Measurements from ENCODE around the gene FCGR2B.
A peak's percentile ranks its signal among the peaks of the same experiment; 100 is the strongest.
"Not testable (repeated sequence)": the region's sequence is repeated elsewhere in the genome, so short reads cannot be mapped to it uniquely, and the experiment has no call there.

Gene FCGR2B

DNA sequence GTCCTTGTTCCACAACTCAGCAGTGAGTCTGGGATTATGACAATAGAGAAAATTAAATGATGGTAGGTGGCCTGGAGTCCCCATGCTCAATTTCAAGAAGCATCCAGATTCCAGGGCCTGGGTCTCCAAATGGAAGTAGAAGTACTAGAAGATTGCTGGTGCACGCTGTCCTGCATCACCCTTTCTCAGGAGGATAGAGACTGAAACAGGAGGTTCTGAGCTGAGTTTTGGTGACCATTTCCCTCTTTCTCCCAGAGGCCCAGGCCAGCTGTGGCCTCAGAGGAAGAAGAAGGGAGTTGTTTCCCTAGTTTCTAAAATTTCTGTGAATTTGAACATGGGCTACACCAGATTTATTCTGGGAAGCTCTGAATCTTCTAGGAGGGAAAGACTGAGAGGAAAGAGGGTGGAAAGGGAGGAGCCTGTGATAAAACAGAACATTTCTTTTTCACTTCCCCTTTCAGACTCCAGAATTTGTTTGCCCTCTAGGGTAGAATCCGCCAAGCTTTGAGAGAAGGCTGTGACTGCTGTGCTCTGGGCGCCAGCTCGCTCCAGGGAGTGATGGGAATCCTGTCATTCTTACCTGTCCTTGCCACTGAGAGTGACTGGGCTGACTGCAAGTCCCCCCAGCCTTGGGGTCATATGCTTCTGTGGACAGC lies at the start of gene FCGR2B:
Gene FCGR2B, plus strand, starts transcription at position 460 of the 656 bp plus-strand sequence. Its CDS starts 99 bp downstream, at position 559.
- not testable (repeated sequence) for DNase-seq

DNA sequence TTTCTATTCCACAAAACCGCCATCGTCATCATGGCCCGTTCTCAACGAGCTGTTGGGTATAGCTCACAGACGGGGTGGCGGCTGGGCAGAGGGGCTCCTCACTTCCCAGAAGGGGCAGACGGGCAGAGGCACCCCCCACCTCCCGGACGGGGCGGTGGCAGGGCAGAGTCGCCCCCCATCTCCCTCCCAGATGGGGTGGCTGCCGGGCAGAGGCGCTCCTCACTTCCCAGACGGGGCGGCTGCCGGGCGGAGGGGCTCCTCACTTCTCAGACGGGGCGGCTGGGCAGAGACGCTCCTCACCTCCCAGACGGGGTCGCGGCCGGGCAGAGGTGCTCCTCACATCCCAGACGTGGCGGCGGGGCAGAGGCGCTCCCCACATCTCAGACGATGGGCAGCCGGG lies 46.5 kb upstream of the FCGR2B start:
- DNase-seq = not testable (repeated sequence)

DNA sequence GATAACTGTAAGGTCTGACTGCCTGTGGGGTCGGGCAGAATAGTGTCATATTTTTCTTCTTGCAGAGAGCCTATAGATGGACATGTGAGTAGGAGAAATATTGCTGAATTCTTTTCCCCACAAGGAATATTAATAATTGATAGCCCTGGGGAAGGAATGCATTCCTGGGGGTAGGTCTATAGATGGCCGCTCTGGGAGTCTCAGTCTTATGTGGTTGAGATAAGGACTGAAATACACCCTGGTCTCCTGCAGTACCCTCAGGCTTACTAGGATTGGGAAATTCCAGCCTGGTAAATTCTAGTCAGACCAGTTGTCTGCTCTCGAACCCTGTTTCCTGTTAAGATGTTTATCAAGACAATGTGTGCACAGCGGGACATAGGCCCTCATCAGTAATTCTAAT lies 44.4 kb upstream of the FCGR2B start:
- not testable (repeated sequence) for DNase-seq

DNA sequence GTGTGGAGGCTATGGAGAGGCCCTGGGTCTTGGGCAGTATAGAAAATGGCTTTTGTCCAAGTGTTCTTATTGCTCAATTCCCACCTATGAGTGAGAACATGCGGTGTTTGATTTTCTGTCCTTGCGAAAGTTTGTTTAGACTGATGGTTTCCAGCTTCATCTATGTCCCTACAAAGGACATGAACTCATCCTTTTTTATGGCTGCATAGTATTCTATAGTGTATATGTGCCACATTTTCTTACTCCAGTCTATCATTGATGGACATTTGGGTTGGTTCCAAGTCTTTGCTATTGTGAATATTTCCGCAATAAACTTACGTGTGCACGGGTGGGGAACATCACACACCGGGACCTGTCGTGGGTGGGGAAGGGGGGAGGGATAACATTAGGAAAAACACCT lies 42.5 kb upstream of the FCGR2B start:
- DNase-seq = not testable (repeated sequence)

DNA sequence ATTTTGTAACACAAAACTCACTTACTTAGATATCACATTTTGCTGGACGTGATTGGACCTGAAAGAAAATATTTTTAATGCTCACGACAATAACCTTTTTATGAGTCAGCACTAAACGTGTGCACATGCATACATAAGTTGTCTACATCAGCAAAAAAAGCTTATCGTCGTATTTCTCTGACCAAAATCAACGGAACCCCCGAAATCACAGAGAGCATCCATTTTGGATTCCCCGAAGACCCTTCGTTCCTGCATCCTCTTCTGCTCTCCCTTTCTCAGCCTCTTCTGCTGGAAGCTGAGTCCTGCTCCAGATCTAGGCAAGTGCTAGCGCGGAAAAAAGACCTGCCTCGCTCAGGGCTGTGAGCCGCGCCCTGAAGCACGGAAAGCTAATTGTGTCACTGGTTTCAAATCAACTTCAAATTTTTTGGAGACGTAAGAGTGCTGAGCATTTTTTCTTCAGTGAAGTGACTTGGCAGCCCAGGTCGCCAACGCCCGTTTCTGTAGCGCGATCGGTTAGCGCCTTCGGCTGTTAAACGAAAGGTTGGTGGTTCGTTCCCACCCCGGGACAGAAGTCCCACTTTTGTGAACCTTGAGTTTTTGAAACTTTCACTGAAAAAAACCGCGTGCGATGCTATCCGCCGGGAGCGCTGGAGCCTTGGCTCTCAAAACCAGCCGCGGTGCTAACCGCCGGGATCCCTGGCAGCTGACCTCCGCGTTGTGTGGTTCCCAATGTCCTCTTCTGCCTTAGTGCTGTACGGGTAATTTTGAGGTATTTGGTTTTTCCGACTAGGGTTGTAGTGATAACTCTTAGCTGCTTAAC lies 41.6 kb upstream of the FCGR2B start:
- DNase-seq = peak; percentile 50

DNA sequence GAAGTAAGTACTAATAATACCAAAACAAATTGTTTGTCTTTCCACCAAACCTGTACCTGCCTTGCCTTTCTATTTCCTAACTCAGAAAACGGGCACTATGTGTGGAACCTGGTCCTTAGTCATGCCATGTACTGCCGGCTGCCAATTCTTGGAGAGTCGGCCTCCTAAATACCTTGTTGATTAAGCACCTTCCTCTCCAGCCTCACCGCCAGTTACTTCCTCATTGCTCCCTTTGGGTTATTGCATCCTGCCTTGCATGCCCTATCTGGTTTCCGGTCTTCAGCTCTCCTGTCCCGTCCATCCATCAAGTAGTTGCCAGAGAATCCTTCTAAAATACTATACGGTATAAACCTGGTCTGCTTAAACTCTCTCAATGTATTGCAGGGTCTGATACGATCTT lies 40.9 kb upstream of the FCGR2B start:
- DNase-seq = not testable (repeated sequence)

DNA sequence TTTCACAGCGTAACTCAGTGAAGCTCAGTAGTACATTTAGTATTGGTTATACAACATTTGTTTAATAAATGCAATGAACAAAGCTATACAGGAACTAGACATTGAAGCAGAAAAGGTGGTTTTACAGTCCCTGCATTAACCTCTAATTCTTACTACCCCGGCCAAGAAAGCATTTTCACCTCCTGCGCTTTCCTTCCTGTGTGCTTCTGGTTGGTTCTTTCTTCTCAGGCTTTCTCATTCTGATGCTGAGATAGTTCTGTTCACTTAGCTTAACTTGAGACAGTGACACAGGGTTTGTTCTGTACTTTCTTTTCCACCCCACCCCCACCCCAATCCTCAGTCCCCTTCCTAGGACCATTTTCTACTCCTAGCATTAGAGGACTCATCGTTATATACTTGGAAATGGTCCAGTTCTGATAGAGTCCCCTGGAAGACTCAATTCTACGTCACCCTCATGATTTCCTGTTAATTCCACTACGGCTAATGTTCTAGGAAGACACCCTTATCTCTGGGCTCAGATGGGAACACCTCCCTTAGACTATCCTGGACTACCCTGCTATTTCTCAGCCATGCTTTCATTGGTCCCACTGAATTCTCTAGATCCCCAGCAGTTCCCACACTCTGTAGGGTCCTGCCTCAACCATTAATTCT lies 39.4 kb upstream of the FCGR2B start:
- DNase-seq = not testable (repeated sequence)

DNA sequence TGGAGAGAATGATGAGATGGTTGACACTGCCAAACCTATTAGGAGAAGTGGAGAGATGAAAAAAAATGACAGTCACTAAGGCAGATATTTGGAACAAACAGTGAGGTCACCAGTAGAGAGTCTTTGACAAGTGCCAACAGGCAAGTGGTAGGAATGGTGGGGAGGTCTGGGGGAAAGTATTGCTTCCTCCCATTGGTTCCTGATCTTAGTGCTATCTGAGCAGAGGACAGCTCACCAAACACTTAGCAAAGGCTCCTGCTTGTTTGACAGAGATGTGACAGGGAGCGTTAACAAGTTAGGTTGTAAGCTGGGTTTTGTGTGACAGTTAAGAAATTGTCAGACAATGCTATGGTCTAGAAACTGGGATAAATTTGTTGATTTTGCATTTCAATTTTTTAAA lies 38.3 kb upstream of the FCGR2B start:
- not testable (repeated sequence) for DNase-seq

DNA sequence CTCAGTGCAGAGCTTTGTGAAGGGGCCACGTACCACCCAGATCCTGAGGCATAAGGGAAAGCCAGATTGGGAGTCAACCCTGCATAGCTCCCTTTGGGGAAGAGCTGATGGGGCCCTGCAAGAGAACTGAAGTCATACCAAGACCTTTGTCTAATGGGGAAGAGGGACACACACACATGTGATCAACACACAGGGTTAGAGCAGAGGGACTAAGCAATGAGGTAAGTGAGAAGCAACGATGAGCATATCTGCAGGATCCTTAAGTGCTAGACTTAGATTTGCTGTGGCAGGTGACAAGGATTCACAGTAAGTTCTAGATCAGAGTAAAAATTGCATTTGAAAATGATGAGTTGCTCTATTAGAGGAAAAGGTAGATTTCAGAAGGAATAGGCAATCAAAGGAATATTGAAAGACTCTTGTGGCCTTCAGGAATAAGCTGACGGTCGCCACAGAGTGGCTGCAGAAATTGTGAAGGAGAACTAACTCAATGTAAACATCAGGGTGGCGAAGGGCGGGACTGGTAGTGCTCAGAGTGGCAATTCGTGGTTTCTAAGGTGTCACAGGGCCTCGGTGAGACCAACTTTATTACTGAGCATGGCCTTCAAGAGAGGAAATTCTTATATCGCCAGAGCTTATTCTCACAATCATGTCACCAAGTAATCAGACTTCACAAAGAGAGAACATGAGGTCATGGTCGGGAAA lies 36.3 kb upstream of the FCGR2B start:
- not testable (repeated sequence) for DNase-seq

DNA sequence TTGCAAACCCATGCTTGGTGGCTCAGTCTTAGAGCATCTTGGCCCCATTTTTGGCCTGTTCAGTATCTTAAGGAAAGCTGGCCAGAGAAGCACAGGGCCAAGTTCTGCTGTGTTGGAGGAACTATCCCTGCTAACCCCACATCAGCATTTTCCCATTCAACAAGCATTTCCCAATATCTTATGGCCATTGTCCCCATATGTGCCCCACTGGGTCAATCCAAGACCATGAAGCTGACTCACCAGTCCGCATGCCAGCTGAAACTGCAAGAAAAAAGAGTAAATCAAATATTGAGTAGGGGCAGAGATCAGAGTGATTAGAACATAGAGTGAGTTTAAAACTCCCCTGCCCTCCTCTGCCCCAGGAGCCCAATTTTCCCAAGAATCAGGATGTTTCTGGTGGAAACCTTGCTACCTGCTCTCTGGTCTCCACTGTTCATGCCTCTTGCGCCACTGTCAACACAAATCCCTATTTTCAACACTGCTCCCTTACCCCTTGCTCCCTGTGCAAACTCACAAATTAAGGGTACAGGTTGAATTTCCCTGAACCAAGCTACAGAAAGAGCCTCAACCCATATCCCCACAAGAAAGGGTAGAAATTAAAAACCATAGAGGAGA lies 32.7 kb upstream of the FCGR2B start:
- not testable (repeated sequence) for DNase-seq

DNA sequence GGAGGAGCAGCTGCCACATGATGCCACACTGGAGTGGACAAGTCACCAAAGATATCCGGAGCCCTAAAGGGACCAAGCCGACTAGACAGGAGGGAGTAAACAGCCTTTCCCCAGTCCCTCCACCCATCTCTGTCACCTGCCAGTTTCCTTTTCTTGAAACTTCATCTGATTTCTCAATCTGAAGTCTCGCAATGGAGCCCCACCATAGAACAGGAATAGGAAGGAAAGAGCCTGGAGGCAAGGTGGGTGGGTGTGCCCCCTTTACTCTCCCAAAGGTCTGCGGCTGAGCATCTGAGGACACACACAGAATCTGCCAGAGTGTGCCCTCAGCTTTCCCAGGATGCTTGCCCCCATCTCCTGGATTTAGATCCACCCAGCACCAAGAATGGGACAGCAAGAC lies 31.9 kb upstream of the FCGR2B start, which contains the start of gene FCGR3B:
Gene FCGR3B, minus strand, starts transcription at position 101 of the 400 bp plus-strand sequence. Its CDS starts 82 bp downstream, at position 19.
- no peak for DNase-seq

DNA sequence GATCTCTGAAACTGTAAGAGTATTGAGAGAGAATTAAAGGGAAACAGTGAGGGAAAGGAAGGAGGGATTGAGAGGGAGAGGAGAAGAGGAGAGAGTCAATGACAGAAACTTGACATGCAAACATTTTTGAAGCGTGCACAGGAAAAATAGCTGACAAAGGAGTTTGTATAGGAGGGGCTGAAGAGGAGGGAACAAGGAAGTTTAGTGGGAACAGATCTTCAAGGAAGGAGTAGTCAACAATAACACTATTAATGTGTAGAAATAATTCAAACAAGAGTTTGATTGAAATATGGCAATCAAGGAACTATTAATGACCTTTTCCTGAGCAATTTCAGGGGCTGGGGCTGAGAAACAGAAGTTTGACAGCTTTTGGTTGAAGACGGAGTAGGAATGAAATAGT lies 27.9 kb upstream of the FCGR2B start:
- not testable (repeated sequence) for DNase-seq

DNA sequence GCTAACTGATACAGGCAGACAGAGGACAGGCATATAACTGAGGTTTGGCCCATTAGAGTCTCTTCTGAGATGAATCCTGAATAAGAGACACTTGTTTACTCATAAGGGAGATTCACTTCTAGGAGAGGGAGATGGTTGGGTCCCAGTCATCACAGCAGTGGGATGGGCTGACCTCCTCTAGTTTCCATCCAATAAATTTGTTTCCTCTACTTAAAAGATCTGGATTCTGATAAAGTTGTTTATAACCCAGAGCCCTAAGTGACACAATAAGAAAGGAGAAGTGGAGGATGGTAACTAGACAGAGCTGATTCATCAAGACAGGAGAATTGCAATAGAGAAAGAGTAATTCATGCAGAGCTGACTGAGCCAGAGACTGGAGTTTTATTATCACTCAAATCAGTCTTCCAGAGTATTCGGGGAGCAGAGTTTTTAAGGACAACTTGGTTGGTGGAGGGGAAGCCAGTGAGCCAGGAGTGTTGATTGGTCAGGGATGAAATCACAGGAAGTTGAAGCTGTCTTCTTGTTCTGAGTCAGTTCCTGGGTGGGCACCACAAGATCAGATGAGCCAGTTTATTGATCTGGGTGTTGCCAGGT lies 26.7 kb upstream of the FCGR2B start:
- DNase-seq = not testable (repeated sequence)

DNA sequence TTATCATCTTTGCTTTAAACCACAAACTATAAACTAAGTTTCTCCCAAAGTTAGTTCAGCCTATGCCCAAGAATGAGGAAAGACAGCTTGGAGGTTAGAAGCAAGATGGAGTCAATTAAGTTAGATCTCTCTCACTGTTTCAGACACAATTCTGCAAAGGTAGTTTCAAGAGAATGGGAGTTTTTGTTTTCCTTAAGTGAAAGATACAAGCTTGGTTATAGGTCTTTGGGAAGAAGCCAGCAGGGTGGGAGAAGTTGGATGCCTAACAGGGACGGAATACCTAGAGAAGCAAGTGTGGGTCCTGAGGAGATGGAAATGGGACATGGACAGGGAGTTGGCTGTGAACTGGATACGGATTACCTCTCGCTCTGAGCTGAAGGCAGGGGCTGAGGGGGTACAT lies 26.0 kb upstream of the FCGR2B start:
- not testable (repeated sequence) for DNase-seq

DNA sequence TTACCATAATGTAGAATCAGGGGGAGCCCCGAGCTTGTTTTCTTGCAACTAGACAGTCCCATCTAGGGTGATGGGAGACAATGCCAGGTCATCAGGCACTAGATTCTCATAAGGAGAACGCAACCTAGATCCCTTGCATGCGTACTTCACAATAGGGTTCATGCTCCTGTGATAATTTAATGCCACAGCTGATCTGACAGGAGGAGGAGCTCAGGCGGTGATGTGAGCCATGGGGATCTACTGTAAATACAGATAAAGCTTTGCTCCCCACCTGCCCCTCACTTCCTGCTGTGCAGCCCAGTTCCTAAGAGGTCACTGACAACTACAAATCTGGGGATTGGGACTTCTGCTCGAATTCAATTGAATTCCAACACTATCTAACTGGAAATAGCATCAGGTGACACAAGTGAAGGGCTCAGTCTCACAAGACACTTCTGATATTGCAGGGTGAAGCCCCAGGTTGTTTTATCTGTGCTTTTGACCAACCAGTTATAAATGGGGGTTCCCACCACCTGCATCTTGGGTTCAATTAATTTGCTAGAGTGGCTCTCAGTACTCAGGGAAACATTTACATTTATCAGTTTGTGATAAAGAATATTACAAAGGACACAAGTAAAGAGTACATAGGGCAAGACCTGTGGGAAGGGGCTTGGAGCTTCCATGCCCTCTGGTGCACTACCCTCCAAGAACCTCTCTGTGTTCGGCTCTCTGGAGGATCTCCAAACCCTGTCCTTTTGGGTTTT lies 24.5 kb upstream of the FCGR2B start:
- not testable (repeated sequence) for DNase-seq

DNA sequence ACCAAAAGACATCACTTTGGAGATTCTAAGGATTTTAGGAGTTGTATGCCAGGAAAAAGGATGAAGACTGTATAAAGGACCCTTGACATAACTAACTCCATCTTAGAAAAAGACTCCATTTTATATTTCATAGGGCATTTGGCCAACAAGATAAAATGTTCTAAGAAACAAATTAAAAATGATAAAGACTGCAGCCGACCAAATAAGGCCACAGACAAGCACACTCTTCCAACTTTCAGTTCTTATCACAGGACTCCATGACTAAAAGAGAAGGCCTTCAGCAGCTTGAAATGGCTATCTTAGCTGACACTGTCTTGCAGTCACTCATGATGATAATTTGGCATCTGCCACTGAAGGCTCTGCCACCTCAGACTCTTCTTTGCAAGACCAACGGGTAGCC lies 23.7 kb upstream of the FCGR2B start:
- not testable (repeated sequence) for DNase-seq

DNA sequence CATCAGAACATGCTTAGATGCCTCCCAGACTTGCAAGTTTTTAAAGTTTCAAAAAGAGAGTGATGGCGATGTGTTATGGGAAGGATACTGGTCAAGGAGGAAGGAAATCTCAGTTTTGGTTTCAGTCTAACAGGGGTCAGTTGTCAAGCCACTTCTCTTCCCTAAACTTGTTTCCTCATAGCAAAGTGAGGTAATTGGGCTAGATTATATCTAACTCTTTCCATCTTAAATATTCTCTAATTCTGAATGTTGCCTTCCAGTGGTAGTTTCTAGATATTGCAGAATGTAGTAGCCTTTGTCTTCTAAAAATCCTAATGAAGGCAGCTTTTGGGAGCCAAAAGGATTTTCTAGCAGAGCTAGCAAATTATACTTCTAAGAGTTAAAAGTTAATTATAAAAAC lies 20.2 kb upstream of the FCGR2B start:
- not testable (repeated sequence) for DNase-seq

DNA sequence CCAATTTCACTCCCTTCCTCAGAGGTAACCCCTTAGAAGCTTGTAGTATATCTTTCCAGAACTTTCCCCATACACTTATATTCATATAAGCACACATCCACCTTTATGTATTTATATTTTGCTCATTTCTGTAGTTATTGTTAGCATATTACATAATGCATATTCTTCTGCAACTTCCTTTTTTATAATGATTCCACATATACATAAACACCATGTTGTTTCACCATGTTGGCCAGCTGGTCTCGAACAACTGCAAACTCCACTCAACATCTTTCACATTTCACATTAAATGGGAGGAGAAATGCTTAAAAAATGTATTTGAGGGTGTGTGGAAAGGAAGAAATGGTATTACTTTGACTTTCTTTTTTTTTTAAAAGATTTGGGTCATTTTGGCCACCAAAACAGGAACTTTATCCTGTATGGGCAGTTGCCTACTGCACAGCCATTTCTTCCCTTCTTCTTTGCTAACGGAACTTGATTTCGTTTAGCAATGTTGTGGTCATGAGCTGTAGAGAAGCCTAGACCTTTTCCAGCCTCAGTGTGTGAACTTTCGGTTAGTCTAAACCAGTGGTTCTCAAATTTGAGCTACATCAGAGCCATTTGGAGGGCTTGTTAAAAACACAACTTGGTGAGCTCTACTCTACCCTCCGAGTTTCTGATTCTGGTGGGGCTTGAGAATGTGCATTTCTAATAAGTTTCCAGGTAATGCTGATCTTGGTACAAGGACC lies 19.3 kb upstream of the FCGR2B start:
- DNase-seq = not testable (repeated sequence)

DNA sequence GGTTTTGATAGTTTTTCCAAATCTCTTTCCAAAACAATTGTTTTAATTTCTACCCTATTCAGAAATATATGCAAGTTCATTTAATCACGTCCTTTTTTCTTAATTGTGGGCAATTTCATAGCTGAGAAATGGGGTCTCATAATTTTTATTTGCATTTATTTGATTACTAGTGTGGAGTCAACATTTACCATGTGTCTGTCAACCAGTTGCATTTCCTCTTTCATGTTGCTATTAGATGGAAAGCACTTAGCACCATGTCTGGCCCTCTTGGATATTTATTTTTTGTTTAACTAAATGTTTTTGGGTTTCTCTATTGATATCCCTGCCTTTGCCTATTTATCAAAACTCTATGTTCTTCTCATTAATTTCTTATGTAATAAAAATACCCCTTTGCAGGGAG lies 18.1 kb upstream of the FCGR2B start:
- not testable (repeated sequence) for DNase-seq

All from GDM1 (cell line).